Activated B cell treated with CpG ODN at 0.5 μM for 24 hours (primary cell): ENCODE measurements around the gene RSBN1. TPM values are rescaled to one million over a fixed set of nuclear protein-coding genes. Genes with fewer than 3 reads are reported as not detected.

Experiments used
- ATAC-seq: fragments of 200-7000 bp; cut with Tn5 transposase; one replicate; pipeline ENCODE4 v1.10.0; 2021; ENCODE audit warnings: low read depth, mild to moderate bottlenecking, moderate library complexity
- CTCF ChIA-PET: fragments of 350-600 bp; sonication (Branson Sonifier 250); formaldehyde crosslinking; loops from one replicate; lab custom pipeline; 2021; ENCODE audit warnings: antibody characterized with exemption; lab: Charles Lee
- POLR2A ChIA-PET: fragments of 350-600 bp; sonication (Branson Sonifier 250); formaldehyde crosslinking; loops from one replicate; lab custom pipeline; 2021; ENCODE audit warnings: antibody characterized with exemption; lab: Charles Lee
- DNase-seq: peaks from one replicate; pipeline ENCODE4 v3.0.0; 2022
- H3K27ac Mint-ChIP-seq: one replicate; pipeline ENCODE4 v1.8.0; 2020; ENCODE audit warnings: mixed read lengths
- H3K27me3 Mint-ChIP-seq: one replicate; pipeline ENCODE4 v1.8.0; 2021; ENCODE audit warnings: mixed read lengths
- H3K36me3 Mint-ChIP-seq: one replicate; pipeline ENCODE4 v1.8.0; 2021; ENCODE audit warnings: low read depth, mixed read lengths
- H3K4me1 Mint-ChIP-seq: one replicate; pipeline ENCODE4 v1.8.0; 2021; ENCODE audit warnings: mixed read lengths
- H3K4me3 Mint-ChIP-seq: one replicate; pipeline ENCODE4 v1.8.0; 2020; ENCODE audit warnings: mild to moderate bottlenecking, mixed read lengths
- H3K9me3 Mint-ChIP-seq: one replicate; pipeline ENCODE4 v1.8.0; 2020; ENCODE audit warnings: mixed read lengths
- intact Hi-C: fragments of 100-400 bp; cut with micrococcal nuclease; formaldehyde crosslinking; loops from one replicate; pipeline ENCODE4 v1.15.1; 2024
- total RNA-seq: library from RNA; stranded (reverse); gene quantifications from 2 replicates; pipeline ENCODE4 v1.2.3, GENCODE V29; 2022
- TF ChIP-seq, protein P1 (sequence below): fragments of 200-600 bp; IDR thresholded peaks from one replicate; pipeline ENCODE4 v1.8.0; 2022; ENCODE audit warnings: antibody characterized with exemption, mild to moderate bottlenecking

The RSBN1 gene
- total RNA-seq, 1 donor from 2014 or later: 29.1 TPM

DNA sequence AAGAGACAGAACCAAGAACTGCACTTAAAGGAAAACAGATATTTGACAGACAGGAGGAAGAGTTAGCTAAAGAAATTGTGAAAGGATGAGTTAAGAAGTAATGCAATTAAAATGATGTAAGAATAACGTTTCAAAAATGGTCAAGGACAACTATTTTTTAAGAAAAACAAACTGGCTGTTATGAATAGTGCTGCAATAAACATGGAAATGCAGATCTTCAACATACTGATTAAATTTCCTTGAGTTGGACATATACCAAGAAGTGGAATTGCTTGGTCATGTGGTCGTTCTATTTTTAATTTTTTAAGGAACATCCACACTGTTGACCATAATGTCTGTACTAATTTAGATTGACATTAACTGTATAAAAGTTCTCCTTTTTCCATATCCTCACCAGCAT, 29.9 kb downstream of the RSBN1 start:
- no peak overlapping the region for H3K27ac Mint-ChIP-seq
- ATAC-seq: no peak
- H3K4me3 Mint-ChIP-seq: no peak overlapping the region
- no peaks in the 10 kb centered on the region for H3K27me3 Mint-ChIP-seq
- TF ChIP-seq, protein P1, sequence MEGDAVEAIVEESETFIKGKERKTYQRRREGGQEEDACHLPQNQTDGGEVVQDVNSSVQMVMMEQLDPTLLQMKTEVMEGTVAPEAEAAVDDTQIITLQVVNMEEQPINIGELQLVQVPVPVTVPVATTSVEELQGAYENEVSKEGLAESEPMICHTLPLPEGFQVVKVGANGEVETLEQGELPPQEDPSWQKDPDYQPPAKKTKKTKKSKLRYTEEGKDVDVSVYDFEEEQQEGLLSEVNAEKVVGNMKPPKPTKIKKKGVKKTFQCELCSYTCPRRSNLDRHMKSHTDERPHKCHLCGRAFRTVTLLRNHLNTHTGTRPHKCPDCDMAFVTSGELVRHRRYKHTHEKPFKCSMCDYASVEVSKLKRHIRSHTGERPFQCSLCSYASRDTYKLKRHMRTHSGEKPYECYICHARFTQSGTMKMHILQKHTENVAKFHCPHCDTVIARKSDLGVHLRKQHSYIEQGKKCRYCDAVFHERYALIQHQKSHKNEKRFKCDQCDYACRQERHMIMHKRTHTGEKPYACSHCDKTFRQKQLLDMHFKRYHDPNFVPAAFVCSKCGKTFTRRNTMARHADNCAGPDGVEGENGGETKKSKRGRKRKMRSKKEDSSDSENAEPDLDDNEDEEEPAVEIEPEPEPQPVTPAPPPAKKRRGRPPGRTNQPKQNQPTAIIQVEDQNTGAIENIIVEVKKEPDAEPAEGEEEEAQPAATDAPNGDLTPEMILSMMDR: no peak
- H3K9me3 Mint-ChIP-seq: no peaks in the 10 kb centered on the region
- intact Hi-C loops: loop anchor here (2.0 kb wide), 1 partner anchor 14 kb away; no protein-coding TSS in a partner anchor
- H3K4me1 Mint-ChIP-seq: peaks cover 32% of the 10 kb centered on the region
- POLR2A ChIA-PET: interaction anchor here (1.1 kb wide), 1 partner anchor 23 kb away, joined by 4 read pairs; the partner anchor contains the start of gene PHTF1
- H3K36me3 Mint-ChIP-seq: peaks cover 18% of the 10 kb centered on the region
- no peak for DNase-seq
- CTCF ChIA-PET: no interaction called here

DNA sequence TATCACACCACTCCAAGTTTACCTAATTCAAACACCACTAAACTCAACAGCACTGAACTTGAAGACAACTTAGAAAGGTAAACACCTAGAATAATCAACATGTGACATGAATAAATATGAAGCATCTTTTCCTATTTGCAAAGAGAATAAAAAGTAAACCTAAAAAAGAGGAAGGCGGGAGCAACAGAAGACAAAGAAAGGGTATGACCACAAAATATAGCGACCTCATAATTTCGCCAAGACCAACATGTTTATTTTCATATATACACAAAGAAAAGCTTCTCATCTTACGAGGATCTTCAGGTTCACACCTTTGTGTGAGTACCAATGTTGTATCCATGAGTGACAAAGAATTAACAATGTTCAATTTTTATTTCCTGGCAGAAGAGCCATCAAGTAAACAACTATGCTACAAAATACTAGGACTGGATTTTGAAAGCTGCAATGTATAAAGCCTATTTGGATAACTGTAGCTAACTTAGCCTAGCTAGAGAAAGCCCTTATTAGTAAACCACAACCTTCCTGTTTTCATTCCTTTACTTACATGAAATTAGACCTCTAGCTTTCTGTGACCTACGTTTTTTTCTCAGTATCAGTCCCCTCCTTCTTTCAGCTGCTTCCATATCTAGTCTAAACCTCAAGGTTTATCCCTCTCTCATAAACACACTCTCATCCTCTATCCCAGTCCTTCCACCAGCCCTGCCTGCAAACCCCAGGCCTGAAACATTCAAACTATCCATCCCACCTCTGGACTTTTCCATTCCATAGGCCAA, 31.7 kb downstream of the RSBN1 start:
- DNase-seq: no peak
- CTCF ChIA-PET: no interaction called here
- H3K9me3 Mint-ChIP-seq: no peaks in the 10 kb centered on the region
- intact Hi-C loops: no loop called here
- no peak overlapping the region for H3K4me3 Mint-ChIP-seq
- H3K4me1 Mint-ChIP-seq: peaks cover 30% of the 10 kb centered on the region
- H3K27me3 Mint-ChIP-seq: no peaks in the 10 kb centered on the region
- peaks cover 23% of the 10 kb centered on the region for H3K36me3 Mint-ChIP-seq
- no peak overlapping the region for H3K27ac Mint-ChIP-seq
- ATAC-seq: no peak
- TF ChIP-seq, protein P1: no peak
- POLR2A ChIA-PET: interaction anchor here (0.7 kb wide), 1 partner anchor 22 kb away, joined by 6 read pairs; the partner anchor contains the start of gene PHTF1

DNA sequence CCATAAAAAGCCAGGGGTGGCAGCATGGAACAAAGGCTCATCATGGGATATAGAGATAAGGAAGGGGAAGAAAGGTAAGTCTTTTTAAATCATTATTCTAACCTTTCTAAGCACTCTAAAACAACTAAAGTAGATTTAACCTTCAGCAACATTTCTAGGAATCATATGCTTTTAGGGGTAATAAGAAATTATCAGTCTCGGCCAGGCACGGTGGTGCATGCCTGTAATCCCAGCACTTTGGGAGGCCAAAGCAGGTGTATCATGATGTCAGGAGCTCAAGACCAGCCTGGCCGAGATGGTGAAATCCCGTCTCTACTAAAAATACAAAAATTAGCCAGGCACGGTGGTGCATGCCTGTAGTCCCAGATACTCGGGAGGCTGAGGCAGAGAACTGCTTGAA, 32.7 kb downstream of the RSBN1 start:
- Mint-ChIP-seq H3K9me3 (no peaks in the 10 kb centered on the region), H3K27ac (no peak overlapping the region), H3K4me1 (peaks cover 28% of the 10 kb centered on the region), H3K36me3 (peaks cover 28% of the 10 kb centered on the region), H3K27me3 (no peaks in the 10 kb centered on the region), H3K4me3 (no peak overlapping the region)
- no peak for DNase-seq
- CTCF ChIA-PET: no interaction called here
- intact Hi-C loops: no loop called here
- TF ChIP-seq, protein P1: no peak
- no peak for ATAC-seq
- POLR2A ChIA-PET: no interaction called here

DNA sequence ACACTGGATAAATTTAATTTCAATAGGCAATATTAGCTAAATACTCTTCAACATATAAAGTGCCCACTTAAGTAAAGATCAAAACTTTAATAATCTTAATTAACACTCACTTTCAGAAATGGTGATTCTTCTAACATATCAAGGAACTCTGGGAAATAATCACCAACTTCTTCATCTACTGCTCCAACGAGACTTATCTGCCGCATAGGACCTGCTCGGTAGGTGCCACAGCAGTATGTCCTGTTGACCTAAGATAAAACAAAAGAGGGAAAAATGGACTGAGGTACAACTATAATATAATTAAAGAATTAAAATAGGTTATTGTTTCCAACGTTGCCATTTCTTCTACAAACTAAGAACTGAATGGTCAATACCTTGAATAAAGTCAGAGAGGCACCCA, 34.7 kb downstream of the RSBN1 start:
- peaks cover 30% of the 10 kb centered on the region for H3K36me3 Mint-ChIP-seq
- TF ChIP-seq, protein P1: no peak
- no peaks in the 10 kb centered on the region for H3K9me3 Mint-ChIP-seq
- ChIA-PET POLR2A (no interaction called here), CTCF (interaction anchor here (0.6 kb wide), 1 partner anchor 19 kb away, joined by 5 read pairs; no protein-coding TSS in a partner anchor)
- DNase-seq (no peak), ATAC-seq (no peak)
- intact Hi-C loops: loop anchor here (2.0 kb wide), 1 partner anchor 13 kb away; no protein-coding TSS in a partner anchor
- H3K27me3 Mint-ChIP-seq: no peaks in the 10 kb centered on the region
- H3K27ac Mint-ChIP-seq: no peak overlapping the region
- H3K4me3 Mint-ChIP-seq: no peak overlapping the region
- H3K4me1 Mint-ChIP-seq: peaks cover 10% of the 10 kb centered on the region

DNA sequence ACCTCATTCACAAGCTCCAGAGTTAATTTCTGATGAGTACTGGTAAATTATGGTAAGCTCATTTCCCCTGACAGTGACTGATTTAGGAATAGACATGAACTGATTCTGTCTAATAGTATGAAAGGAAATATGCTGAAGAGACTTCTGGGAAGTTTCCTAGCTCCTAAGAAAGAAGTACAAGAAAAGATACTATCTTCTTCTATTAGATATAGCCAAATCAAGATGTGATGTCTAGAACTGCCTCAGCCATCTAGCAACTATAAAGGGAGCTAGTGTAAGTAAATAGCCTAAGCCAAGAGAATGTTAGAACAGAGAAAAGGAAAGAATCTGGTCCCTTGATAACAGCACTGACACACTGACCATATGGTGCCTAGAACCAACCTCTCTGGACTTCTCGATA, 42.2 kb downstream of the RSBN1 start:
- no peak for ATAC-seq
- Mint-ChIP-seq H3K4me1 (peaks cover 12% of the 10 kb centered on the region), H3K9me3 (no peaks in the 10 kb centered on the region), H3K27me3 (no peaks in the 10 kb centered on the region), H3K4me3 (no peak overlapping the region), H3K36me3 (peaks cover 61% of the 10 kb centered on the region), H3K27ac (no peak overlapping the region)
- TF ChIP-seq, protein P1: no peak
- intact Hi-C loops: no loop called here
- no peak for DNase-seq
- ChIA-PET CTCF (interaction anchor here (0.6 kb wide), 1 partner anchor 870 kb away, joined by 3 read pairs; no protein-coding TSS in a partner anchor), POLR2A (interaction anchor here (0.6 to 1.4 kb wide), 2 partner anchors 10 to 11 kb away, joined by 3 to 12 read pairs; partner anchors contain the start of gene PHTF1)
